ENCODE data around the gene MLYCD.

The MLYCD gene

DNA sequence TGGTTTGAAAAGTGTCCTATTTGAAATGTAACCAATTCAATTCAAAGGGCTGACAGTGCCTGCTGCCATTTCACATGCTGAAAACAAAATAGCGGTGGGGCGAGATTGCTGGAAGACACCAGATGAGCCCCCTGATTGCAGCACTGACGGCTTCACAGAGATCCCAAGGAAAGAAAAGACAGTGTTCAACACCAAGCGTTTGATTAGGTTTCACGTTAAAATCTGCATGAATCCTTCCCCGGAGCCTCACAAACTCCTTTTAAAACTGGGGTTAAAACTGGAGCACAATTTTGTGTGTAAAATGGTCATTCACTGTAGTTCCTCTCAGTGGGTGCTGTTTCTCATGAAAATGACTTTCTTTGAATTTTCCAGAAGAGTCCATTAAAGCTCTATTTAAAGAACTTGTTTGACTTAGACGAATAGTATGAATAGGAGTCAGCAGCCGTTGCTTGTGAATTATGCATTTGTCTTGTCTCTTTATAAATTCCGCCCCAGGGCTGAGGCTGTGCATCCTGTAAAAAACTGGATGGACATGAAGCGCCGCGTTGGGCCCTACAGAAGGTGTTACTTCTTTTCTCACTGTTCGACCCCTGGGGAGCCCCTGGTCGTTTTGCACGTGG lies 8.8 kb downstream of the MLYCD start:
- TF ChIP-seq ZNF274 (IDR thresholded peaks at IDR 0.05; ENCODE audit: low read depth, low read length): no peak
- H3K4me3 ChIP-seq (ENCODE audit: low read length): no peak overlapping the region

DNA sequence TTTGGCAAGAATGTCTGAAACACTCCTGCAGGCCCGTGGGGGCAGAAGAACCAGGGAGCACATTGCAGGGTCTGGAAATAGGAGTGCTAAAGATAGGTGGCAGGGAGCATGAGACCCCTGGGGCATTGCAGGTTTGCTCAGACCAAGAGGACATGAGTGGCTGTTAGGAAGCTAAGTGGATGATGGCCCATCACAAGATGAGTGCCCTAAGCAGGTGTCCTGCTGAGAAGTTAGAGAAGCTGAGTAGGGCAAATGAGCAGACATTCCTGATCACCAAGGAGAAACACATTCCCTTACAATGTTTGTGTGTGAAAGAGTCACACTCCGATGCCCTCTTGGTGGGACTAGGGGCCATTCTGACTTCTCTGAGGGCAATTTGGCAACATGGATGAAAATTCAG lies 9.9 kb downstream of the MLYCD start:
- H3K4me3 ChIP-seq (ENCODE audit: low read length): no peak overlapping the region
- no peak for TF ChIP-seq ZNF274 (IDR thresholded peaks at IDR 0.05; ENCODE audit: low read depth, low read length)

DNA sequence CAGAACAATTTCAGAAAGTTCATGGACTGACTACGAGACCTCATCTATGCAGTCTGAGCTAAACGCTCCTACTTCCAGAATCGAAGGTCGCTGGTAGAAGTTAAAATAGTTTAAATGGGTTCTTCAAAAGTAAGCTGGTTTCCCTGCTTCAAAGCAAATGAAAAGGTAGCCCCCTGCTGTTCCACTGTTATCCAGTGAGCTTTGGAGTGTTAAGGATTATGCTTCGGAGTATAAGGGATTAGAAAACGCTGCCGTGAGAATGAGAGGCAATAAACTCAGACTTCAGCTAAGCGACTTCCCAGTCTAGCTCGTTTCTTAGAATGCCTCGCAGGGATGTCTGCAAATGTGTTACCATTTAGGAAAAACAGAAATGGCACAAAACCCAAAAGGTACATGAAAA lies 12.4 kb downstream of the MLYCD start:
- no peak for TF ChIP-seq ZNF274 (IDR thresholded peaks at IDR 0.05; ENCODE audit: low read depth, low read length)

GRCh38 chr16:83912519-83913244 lies 13.8 kb downstream of the MLYCD start:
- TF ChIP-seq ZNF274 (IDR thresholded peaks at IDR 0.05; ENCODE audit: low read depth, low read length): no peak
- no peak overlapping the region for H3K4me3 ChIP-seq (ENCODE audit: low read length)

More for the DNA sequence above, 12.4 kb downstream of the MLYCD start:
- H3K4me3 ChIP-seq (ENCODE audit: low read length): no peak overlapping the region

DNA sequence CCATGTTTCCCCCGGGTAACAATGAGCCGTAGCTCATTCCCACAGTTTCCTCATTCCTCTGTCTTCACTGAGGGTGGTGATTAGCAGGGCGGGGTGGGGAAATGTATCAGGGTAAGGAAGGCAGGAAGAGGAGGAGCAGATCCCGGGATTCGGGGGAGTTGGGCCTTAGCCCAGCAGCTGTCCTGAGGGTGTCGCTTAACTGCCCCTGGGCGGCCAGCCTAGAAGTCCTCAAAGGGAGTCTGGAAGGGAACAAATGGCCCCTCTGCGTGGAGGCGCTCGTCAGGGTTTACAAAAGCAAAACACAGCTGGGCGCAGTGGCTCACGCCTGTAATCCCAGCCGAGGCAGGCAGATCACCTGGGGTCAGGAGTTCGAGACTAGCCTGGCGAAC lies 14.3 kb downstream of the MLYCD start:
- no peak overlapping the region for H3K4me3 ChIP-seq (ENCODE audit: low read length)
- TF ChIP-seq ZNF274 (IDR thresholded peaks at IDR 0.05; ENCODE audit: low read depth, low read length): no peak

GRCh38 chr16:83914091-83914710 lies 15.3 kb downstream of the MLYCD start:
- no peak overlapping the region for H3K4me3 ChIP-seq (ENCODE audit: low read length)
- TF ChIP-seq ZNF274 (IDR thresholded peaks at IDR 0.05; ENCODE audit: low read depth, low read length): no peak

- TF ChIP-seq ZNF274 (IDR thresholded peaks at IDR 0.05; ENCODE audit: low read depth, low read length): no peak
- H3K4me3 ChIP-seq (ENCODE audit: low read length): no peak overlapping the region
Measured at GRCh38 chr16:83915081-83915480, 16.2 kb downstream of the MLYCD start.

DNA sequence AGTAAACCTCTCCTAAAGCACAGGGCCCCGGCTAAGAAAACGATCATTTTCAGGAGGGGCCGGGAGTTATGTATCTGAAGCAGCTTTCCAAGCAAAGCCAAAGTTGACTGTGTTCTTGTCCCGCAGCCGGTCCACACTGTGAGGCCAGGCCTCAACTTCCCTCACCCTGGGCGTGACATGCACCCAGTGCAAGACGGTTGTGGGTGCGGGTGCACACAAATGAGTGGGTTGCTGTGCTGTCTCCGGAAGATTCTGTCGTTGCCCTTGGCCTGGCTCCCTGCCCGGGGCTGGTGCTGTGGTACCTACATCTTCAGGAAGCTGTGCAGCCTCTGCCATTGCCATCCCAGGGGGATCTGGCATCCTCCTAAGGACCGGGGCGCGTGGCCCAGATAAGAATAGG lies 16.6 kb downstream of the MLYCD start:
- H3K4me3 ChIP-seq (ENCODE audit: low read length): no peak overlapping the region
- TF ChIP-seq ZNF274 (IDR thresholded peaks at IDR 0.05; ENCODE audit: low read depth, low read length): no peak

DNA sequence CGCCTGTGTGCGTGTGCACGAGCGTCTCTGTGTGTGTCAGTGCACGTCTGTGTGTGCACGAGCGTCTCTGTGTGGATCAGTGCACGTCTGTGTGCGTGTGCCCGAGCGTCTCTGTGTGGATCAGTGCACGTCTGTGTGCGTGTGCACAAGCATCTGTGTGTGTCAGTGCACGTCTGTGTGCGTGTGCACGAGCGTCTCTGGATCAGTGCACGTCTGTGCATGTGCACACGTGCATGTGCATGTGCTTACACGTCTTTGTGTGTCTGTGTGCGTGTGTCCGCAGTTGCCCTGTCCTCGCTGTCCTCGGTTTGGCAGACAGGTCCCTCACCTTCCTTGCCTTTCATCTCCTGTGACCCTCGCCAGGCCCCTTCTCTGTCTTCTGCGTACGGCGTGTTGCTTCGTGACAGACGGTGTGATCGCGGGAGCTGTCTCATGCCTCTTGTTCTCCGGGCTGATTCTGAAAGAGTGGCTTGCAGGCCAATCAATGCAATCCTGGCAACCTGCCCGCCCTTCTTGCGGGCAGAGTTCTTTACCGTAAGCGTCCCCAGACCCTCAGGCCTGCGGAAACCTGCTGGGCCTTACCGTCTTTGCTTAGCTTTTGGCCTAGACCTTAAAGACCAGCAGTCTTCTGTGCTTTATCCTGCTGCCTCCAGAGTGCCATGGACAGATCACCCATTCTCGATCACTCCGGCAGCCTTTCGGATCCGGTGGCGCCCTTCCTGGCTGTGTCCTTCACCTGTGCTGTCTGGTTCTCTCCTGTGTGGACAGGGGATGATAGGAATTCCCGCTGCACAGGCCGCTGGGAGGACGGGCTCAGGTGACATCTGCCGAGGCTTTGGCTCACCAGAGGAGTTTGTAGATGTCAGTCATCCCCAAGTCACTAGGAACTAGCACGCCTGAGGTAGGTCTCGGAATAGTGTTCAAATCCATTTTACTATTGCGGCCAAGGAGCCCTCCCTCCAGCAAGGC lies 18.5 kb downstream of the MLYCD start:
- no peak for TF ChIP-seq ZNF274 (IDR thresholded peaks at IDR 0.05; ENCODE audit: low read depth, low read length)
- H3K4me3 ChIP-seq (ENCODE audit: low read length): no peak overlapping the region

- no peak for TF ChIP-seq ZNF274 (IDR thresholded peaks at IDR 0.05; ENCODE audit: low read depth, low read length)
- no peak overlapping the region for H3K4me3 ChIP-seq (ENCODE audit: low read length)
Measured at GRCh38 chr16:83920894-83921491, 22.1 kb downstream of the MLYCD start.

DNA sequence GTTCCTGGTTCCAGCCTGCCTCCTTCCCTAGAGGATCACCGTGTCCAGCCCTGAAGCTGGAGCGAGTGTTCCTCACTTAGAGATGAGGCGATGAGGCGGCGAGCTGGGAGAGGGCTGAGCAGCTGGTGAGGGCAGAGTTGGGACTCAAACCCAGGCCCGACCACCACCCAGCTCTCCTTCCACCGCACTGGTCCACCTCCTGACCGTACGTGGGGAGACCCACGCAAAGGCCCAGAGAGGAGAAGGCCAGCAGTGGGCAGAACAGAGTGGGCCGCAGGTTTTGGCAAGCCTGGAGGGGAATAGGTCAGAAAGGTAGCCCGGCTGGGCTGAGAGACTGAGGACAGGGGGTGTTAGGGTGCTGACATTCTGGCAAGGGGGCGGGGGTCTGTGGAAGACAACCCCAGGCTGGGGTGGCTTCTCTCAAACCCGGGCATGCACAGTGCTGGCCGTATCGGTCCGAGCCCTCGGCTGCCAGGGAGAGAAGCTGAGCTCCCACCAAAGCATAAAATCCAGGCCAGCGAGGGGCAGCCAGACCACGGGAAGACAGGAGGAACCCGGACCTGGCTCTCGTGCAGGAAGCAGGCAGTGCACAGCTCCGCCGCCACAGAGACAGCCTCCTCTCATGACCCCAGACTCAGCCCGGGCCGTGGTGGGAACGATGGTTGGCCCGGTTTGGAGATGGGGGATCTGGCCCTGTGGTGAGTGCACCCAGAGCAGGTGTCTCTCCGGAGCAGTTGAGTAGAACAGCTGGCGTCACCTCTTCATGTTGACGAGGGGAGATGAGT lies 24.9 kb downstream of the MLYCD start:
- H3K4me3 ChIP-seq (ENCODE audit: low read length): no peak overlapping the region
- TF ChIP-seq ZNF274 (IDR thresholded peaks at IDR 0.05; ENCODE audit: low read depth, low read length): no peak

DNA sequence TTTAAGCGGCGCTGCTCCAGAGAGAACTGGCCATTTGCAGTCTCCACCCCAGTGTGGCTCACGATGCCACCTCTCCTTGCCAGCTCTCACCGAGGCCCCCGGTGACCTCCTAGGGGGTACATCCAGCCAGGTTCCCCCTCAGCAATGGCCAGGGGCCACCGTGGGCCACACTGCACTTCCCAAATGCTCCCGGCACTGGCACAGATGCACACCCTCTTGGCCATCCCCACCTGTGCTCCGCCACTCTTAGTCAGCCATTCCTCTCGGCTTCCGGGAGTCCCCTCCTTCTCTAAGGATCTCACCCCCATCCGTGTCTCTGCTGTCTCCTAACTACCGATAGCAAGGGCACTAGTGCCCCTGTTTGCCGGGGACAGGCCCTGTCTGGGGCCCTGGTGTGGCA lies 25.8 kb downstream of the MLYCD start:
- TF ChIP-seq ZNF274 (IDR thresholded peaks at IDR 0.05; ENCODE audit: low read depth, low read length): no peak
- no peak overlapping the region for H3K4me3 ChIP-seq (ENCODE audit: low read length)

Measured in GM08714 (cell line).